Fibroblast of upper back skin (primary cell): ENCODE results near the gene NEDD4L.
"Not testable (repeated sequence)": the region's sequence is repeated elsewhere in the genome, so short reads cannot be mapped to it uniquely, and the experiment has no call there.

ENCODE experiments used
- DNase-seq: peaks from one replicate; pipeline ENCODE4 v3.0.0-alpha.2; 2013

Gene NEDD4L

DNA sequence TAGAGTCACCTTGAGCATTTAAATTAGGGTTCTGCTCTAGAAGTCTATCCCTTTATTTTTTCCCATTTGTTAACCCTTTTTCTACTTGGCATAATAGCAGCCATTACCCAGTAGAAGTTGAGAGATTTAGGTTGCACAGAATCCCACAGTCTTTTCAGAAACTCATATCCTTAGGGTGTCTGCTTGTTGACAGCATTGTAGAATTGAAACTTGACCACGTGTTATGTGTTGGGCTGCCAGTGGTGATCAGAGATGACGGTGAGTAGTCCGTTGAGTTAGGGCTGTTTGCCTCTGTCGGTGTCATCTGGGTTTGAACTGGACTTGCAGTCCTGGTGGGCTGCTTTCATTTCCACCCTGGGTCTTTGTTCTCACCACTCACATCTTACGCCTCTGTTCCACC, 114.4 kb downstream of the NEDD4L start:
- no peak for DNase-seq

DNA sequence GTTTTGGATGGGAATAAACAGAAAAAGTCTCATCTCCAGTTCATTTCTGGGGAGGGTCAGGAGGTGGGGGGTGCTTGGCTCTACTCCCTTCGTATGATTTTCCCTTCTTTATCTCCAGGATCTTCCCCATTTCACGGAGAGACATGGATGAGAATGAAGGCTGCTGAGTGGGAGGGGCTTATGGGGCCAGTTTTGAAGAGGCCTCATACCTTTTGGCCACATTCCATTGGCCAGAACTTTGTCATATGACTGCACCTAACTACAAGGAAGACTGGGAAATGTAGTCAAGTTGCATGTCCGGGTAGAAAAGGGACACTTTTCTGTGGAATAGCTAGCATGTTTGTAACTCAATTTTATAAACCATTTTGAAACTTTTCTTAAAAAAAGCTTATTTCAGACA, 117.6 kb downstream of the NEDD4L start:
- peak; percentile 24 for DNase-seq

DNA sequence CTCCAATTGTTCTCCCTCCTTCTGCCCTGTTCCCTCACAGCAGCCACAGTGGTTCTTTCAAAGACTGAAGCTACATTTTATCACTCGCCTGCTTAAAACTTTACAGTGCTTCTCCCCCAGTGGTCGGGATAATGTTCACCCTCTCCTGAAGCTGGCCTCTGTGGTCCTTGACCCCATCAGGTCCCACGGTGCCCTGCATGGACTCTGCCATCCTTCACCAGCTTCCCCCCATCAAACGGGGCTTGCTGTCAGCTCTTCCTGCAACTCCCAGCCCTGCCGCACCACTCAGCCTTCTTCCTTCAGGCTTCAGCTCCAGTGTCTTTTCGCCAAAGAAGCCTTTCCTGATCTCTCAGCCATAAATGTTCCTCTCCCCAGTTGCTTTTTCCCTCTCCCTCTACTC, 118.1 kb downstream of the NEDD4L start:
- no peak for DNase-seq

DNA sequence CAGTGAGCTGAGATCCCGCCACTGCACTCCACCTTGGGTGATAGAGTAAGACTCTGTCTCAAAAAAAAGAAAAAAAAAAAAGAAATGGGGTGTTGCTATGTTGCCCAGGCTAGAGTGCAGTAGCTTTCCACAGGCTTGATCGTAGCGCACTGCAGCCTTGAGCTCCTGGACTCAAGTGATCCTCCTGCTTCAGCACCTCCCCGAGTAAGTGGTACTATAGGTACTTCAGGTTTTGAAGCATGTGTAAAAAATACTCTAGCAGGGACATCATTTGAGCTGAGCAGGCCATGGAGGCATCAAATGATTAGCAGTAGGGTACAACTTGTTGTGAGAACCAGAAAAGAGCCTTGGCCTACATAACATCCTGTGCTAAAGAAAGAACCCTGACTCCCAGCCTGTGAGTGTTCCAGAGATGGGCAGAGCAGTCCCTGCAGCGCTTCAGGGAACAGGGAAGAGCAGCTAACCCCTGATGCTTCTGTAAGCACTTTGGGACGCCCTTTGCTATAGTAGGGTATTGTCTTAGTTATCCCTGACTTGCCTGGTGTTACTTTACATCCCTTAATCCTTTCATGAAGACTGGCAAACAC, 119.1 kb downstream of the NEDD4L start:
- DNase-seq = no peak

DNA sequence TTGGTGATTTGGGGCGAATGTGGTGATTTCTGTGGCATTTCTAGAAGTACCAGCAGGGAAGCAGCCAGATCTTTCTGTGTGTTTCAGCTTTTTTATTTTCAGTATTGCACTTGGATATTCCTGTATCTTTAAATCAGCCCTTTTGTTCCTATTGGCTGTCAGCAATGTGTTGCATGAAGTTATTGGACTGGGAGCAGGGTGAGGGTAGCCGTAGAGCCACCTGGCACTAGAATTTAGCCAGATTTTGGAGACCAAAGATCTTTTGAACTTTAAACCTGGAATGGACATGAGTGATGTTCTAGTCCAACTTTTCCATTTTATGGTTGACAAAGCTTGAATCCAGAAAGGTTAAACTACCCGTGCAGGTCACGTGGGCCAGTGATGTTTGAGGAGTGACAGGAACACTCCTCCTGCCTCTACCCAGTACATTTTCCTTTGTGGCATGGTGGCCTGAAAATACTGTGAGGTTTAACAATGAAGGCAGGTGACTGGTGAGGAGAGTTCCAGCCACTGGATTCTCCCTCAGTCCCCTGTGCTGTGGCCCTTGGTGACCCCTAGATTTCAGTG, 122.3 kb downstream of the NEDD4L start:
- no peak for DNase-seq

DNA sequence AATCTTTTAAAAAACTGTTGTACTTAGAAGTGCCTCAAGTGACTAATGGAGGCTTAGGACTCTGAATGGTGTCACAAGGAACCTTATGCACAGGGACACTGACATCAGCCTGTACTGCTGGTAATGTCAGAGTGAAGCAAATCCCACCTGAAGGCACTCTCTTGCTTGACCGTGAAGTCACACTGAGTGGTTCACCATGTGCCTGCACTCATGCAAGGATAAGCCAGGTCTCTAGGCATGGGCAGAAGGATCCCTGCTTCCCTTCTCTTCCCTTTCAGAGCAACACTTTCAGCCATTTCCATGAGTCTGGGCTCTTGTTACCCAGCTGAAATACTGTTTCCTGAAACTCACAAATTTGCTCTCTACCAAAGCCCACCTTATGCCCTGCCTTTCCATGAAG, 123.0 kb downstream of the NEDD4L start:
- no peak for DNase-seq

DNA sequence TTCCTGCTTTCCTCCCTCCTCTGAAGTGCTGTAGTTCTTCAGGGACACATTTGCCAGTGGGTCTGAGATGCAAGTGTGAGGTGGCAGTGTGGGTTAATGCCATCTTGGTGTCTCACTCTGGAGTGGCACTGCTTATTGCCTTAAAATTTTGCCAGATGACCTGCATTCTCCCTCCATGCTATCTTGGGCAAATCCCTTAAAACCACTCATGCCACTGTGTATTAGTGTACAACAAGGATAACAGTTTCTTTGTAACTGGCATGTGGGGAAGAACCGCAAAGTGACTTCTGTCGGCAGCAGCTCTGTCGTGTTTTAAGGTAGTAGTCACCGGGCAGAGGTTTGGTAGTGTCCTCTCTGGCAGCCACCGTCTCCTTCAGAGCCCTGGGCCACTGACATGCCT, 124.2 kb downstream of the NEDD4L start:
- DNase-seq = no peak

DNA sequence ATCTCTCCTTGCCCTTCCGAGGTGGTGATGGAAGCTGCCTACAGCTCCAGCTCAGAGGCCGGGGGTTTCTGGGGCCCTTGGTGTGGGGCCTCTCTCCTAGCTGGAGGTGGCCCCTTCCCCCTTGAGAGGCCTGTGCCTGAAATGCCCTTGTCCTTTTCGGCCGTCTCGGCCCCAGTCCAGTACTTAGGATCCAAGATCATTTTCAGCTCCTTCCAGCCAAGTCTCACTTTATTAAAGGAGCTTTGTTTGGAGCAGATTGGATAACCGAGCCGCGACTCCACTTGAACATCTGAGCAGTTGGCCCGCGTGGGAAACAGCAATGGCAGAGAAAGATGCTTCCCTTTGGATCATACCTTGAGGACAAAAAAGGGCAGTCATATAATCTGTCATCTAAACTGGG, 125.0 kb downstream of the NEDD4L start:
- no peak for DNase-seq

DNA sequence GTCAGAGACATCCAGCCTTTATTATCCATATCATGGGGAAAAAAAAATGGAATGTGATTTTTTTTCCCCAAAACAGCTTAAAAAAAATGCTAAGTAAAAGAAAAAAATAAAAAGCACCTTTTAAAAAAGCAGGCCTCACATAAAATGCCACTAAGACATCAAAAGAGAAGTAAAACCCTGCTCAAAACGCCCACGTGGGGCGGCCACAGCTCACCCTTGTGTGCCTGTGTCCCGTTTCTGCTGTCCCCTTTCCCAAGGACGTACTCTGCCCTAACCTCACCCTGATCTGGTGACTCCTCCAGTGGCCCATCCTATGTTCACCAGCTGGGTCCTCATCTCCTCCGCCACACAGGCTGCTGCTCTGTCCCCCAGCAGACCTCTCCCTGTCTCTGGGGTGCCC, 125.4 kb downstream of the NEDD4L start:
- DNase-seq = no peak

DNA sequence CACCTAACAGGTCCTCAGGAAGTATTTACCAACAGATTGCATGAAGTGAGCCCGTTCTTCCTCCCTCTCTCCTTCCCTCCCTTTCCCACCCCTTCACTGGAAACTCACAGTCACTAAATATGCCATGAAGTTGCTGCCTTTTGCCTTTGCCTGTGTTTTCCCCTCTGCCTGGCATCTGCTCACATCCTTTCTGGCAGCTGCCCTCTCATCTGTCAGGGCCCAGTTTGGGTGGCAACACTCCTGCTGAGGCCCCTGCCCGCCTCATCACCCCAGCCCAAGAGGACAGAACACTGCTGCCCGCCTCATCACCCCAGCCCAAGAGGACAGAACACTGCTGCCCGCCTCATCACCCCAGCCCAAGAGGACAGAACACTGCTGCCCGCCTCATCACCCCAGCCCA, 126.0 kb downstream of the NEDD4L start:
- DNase-seq = not testable (repeated sequence)

DNA sequence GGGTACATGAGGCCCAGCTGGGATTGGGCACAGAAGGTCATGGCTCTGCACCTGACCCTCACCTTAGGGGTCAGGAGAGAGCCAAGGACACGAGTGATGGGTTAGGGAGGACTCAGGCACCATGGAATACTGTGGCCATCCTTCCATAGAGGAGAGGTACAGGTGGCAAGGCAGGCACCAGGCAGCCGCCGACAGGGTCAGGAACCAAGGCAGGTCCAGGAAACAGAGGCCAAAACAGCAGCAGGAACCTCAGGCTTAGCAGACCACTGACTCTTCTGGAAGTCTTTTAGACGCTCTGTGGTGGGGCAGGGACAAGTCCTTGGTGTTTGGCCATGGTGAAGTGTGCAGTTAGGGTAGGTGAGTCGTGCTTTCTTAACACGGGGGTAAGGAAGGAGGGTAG, 128.0 kb downstream of the NEDD4L start:
- DNase-seq = no peak

DNA sequence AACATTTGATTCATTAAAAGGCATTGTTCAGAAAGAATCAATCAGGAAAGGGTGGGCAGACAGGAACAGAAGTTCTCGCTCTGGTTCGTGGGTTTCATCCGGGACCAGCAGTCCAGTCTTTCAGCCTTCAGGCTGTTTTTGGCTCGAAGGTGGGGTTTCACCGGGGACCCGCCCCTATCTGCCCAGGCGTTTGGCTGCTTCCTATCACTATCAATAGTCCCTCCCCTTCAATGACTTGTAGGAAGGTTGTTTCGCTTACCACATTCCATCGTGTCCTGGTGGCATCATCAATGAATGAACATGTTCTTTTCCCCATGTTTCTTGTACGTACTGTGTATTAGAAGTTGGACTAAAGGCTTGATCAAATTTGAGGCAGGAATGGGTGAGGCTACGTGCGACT, 130.3 kb downstream of the NEDD4L start:
- DNase-seq = no peak

DNA sequence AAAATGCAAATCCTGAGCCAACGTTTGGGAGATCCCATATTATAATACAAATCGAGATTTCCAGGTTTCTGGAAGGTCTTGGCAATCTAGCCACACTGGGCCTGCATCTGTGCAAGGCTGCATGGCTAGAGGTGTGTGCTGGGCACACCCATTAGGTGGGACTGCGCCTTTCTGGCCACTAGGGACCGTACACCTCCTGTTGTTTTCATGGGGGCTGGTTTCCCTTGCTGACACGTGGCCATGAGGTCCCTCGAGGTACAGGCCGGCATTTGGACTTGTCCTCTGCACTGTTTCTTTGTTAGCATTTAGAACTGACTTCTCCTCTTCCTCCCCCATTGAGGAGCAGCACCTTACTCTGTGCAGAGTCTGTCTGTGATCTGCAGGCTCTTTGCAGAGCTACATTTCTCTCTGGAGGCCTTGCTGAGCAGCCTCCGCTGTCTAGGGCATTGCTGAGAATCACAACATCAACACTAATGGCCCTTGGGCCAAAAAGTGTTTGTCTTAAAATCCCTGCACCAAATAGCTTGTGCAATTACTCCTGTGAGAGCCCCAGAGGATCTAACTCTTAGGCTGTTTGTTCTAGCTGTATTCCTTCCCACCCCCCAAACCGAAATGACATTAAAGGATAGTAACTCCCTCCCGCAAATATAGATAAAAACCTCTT, 131.2 kb downstream of the NEDD4L start:
- DNase-seq = no peak

DNA sequence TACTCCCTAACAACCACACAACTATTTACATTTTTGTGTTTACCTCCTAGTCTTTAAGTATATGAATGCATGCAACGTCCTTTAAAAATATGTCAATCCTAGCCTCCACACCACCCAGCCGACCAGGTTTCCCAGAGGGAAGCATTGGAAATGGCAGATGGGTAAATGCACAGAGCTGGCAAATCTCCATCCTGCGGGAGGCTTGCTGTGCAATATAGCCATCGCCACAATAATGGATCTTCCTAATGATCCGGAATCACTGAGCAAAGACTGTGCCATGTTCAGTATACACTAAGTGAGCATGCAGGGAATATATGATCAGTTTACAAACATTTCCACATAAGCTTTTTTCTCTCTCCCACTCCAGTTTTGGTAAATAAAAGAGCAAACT, 131.8 kb downstream of the NEDD4L start:
- no peak for DNase-seq

DNA sequence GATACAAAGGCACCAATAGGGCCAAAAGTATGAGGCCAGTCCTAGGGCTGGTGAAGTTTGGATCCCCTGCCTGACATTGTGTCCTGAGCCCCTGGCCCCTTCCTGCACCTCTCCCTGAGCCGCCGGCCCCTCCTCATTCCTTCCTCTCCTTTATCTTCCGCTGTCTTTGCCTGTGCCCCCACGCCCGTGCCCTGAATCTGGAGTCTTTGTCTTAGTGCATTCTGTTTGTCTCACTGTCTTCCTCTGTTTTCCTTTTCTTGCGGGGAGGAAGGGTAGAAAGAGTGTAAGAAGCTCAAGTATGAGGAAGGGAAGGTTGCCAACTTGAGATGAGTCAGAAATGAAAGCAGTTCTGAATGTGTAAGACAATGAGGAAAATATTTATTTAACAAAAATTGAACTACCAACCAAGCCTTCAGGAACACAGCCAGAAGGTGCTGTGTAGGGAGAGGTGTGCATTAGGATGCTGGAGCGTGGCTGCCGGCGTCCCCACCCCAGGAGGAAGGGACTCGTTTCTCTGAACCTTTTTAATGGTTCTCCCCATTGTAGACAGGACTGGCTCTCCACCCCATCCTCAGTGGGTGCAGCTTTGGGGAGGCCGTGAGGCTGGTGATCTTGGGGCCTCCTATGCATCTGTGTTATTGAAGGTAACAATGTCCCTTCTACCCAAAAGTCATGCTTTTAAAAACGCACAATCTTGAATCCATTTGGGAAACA, 133.1 kb downstream of the NEDD4L start:
- peak; percentile 95 for DNase-seq

DNA sequence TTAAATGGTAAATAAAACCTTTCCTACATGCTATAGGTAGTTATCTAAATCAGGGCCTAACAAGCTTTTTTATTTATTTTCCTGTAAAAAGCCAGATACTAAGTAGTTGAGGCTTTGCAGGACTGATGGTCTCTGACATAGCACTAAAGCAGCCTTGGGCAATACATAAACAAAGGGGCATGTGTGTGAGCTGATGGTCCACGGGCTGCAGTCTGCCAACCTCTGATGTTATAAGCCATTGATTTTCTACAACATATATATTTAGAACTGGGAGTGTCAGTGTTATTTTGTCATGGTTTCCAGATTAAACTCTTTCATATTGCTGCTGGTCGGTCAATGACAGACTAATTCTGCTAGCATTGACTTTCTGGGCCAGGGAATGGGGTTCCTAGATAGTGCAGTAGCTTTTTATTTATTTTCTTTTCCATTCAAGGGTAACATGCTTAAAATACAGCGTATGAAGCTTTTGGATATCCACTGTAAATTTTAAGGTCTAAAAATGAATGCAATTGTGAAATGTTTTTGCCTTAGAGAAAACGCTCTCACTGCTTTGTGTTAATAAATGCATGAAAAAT, 134.0 kb downstream of the NEDD4L start:
- no peak for DNase-seq

DNA sequence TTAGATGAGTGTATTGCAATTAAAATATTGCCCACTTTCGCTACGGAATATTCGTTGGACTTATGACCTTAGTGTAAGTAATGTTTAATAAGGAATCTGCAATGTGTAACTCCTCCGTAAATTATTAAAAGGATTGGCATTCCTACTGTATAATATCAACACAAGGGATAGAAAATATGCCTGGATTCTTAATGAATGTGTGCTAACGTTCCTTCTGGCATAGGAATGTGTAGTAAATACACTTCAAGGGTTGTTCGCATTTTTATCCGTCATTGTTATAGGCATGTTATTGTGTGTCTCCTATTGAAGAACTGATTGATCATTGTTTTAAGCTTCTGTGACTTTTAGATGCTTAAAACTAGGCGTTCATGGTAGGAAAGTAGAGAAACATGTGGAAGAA, 134.5 kb downstream of the NEDD4L start:
- DNase-seq = peak; percentile 63

DNA sequence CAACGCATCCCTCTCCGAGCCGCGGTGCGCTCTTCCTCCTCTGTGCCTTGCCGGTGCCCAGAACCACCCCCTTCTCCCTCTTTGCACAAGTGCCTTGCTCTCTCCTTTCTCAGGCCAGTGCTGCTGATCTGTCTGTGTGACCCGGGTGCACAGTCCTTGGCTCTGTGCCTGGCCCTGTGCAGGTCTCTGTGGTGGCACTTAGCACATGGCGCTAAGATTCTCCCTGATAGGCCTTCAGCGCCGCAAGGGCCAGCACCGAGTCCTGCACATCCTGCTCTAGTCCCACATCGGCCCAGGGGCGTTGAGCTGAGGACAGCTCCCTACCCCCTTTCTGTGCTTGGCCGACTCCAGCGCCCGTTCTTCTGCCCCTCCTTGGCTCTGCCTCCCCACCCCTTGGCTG, 136.1 kb downstream of the NEDD4L start:
- no peak for DNase-seq

DNA sequence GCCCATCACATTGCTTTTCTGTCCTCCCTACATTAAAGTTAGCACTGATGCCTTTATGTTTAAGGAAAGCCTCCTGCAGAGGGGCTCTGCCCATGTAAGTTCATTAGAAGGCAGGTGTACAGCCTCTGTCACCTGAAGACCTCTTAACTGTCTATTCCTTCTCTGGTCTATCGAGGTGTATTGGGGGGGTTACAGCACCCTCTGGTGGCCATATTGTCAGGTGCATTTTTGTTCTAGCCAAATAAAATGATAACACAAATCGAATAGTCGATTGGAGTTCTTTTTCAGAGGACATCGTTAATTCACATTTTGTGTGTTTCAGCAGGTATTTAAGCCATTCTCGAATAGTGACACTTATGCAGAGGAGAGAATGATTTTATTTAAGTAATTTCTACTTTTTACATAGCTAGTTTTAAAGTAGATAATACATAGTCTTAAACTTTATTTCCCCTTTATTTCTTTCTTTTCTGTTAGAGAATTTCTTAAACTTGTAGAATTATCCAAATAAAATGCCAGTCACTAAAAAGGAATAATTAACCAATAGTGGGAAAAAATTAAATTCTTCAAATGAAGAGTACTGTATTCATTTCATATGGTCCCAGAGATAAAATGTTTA, 136.8 kb downstream of the NEDD4L start:
- peak; percentile 43 for DNase-seq

DNA sequence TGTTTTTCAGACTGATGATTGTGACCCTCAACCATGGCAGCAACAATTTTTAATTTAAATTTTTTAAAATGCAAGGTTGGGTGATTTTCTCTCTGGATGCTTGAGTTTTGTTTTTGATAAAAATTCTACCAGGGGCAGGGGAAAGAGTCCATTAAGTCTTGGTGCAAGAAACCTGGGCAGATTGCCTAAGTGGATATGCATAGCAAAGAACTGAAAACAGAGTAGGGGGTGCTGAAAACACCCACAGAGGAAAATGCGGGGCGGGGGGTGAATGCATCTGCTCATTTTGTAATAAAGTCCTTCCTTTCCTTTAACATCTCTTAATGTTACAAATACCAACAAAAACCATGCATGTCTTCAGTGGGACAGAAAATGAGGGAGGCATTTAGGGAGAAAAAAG, 138.0 kb downstream of the NEDD4L start:
- no peak for DNase-seq

DNA sequence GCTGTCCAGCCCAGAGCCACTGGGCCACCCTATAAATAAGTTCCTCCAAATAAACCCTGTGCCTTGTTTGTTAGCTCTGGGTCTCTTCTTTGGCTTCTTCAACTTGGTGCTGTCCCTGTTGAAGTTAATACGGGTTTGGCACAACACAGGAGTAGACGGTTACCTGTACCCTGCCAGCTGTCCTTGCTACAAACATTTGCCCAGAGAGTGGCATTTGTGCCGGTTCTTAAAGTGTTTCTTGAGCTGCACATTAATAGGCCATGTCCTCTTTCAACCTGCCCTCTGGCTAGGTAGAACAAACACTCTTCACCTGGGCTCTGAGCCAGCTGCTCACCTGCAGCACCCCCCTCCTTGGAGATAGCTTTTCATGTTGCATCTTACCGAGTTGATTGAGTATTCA, 139.2 kb downstream of the NEDD4L start:
- DNase-seq = no peak

DNA sequence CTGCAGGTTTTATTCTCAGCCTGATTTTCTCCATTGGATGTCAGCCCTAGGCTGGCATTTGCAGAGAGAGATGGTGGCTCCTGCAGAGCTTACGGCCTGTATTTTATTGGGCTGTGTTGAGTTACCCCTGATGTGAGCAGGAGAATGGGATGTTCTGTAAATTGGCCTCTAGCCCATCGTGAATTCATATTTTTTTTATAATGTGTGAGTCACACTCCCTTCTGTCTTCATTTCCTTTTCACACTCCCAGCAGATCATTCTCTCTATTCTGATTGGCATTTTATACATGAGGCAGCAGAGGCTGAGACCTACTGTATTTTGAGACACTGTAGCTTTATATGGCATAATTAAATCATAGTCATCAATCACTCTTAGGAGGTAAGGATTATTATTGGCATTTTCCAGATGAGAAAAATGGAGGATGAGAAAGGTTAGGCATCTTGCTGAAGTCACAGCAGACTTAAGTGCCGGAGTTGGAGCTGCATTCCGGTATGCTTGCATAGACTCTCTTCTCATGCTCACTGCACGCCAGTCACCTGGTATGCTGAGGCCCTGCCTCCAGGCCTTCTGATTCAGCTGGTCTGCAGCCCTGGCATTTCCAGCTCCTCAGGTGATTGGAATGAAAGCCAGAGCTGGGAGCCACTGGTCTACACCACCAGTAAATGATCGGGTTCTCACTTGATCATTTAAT, 142.4 kb downstream of the NEDD4L start:
- DNase-seq = peak; percentile 78

DNA sequence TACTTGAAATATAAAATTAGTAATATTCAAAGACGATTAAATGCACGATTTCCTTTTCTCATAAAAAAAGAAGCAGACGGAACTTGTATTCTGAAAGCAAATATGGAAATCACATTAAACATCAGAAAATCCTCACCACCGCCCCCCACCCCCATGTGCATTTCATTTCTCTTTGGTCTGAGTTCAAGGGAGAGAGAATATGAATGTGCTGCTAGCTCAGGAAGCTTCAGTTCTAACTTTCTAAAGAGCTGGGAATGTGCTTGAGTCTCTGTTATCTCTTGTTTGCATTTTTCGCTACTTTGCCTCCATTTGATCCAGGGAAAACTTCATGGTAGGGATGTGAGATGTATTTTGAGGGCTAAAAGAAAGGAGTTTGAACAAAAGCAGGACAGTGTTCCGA, 143.6 kb downstream of the NEDD4L start:
- DNase-seq = no peak
